BJ (cell line): ENCODE measurements around the gene CLC. TPM values are rescaled to one million over a fixed set of nuclear protein-coding genes. Genes with fewer than 3 reads are reported as not detected.
"Not testable (repeated sequence)": the region's sequence is repeated elsewhere in the genome, so short reads cannot be mapped to it uniquely, and the experiment has no call there.

Source experiments
- CTCF ChIA-PET: fragments of 350-600 bp; formaldehyde crosslinking; extraction: SDS; loops from one replicate; lab custom pipeline; 2021; ENCODE audit warnings: antibody characterized with exemption, inconsistent platforms; lab: Yijun Ruan, JAX
- POLR2A ChIA-PET: fragments of 300-600 bp; sonication (Branson Sonifier 250); formaldehyde crosslinking; extraction: SDS; loops from one replicate; lab custom pipeline; 2021; ENCODE audit warnings: antibody characterized with exemption; lab: Charles Lee
- DNase-seq: peaks from one replicate; pipeline ENCODE4 v3.0.0-alpha.2; 2011; ENCODE audit warnings: low read depth
- H3K27me3 ChIP-seq: 2 replicates; pipeline ENCODE4 v1.6.0; 2011; ENCODE audit warnings: low read length; ENCODE audit not compliant: control insufficient read depth, insufficient read depth
- H3K36me3 ChIP-seq: 2 replicates; pipeline ENCODE4 v1.5.1; 2011; ENCODE audit warnings: low read length; ENCODE audit not compliant: control insufficient read depth, insufficient read depth
- H3K4me3 ChIP-seq: 2 replicates; pipeline ENCODE4 v1.5.1; 2011; ENCODE audit warnings: low read depth, mild to moderate bottlenecking, control low read depth, low read length
- polyA plus RNA-seq: library from polyadenylated mRNA; depleted of rRNA; stranded (reverse); fragments of >200 nt; gene quantifications from 2 replicates; pipeline ENCODE4 v1.2.3, GENCODE V29; 2011
- TF ChIP-seq, protein P1 (sequence below): IDR thresholded peaks from 2 replicates; pipeline ENCODE4 v1.5.1; 2011; ENCODE audit warnings: low read depth, mild to moderate bottlenecking, control low read depth, inconsistent platforms, low read length, moderate library complexity; ENCODE audit not compliant: insufficient read depth

CLC gene
- polyA plus RNA-seq, 1 experiment, result not detected

DNA sequence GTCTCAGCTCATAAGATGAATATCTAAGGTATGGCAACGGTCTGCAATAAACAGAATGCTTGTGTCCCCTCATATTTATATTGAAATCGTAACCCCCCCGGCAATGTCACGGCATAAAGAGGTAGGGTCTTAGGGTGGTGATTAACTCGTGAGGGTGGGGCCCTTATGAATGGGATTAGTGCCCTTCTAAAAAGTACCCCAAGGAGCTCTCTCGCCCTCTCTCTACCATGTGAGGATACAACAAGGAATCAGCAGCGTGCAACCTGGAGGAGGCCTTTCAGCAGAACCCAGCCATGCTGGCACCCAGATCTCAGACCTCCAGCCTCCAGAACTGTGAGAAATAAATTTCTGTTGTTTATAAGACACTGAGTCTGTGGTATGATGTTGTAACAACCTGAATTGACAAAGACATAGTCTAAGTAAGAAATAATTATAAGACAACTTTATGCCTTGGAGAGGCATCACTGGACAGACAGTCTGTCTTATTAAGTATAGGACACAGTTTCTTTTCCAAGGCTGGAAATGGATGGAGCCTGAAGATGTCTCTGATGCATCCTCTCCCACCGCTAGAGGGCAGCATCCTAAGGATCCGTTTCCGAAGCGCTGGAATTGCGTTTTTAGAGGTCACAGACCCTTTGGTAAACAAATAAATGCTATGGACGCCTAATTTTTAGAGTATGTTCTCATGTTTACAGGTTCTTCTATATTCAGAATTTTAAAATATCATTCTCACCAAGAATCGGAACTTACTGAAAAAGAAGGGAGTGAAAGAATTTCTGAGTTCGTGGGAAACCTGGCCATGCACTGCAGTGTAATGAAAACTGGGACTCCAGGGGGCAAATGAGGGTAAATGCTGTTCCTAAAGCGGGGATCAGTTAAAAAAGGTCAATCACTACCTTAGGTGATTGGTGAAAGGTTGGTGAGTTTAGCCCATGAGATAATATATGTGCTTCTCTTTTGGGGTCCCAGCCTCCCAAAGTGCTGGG, 27.6 kb upstream of the CLC start:
- CTCF ChIA-PET, result interaction anchor here (0.6 to 2.5 kb wide), 16 partner anchors 10 to 81 kb away, joined by 3 to 13 read pairs (median 3); partner anchors contain the start of gene FBL
- POLR2A ChIA-PET, result no interaction called here
- H3K36me3 ChIP-seq, result no peaks in the 10 kb centered on the region
- no peaks in the 10 kb centered on the region for H3K27me3 ChIP-seq
- TF ChIP-seq, protein P1, sequence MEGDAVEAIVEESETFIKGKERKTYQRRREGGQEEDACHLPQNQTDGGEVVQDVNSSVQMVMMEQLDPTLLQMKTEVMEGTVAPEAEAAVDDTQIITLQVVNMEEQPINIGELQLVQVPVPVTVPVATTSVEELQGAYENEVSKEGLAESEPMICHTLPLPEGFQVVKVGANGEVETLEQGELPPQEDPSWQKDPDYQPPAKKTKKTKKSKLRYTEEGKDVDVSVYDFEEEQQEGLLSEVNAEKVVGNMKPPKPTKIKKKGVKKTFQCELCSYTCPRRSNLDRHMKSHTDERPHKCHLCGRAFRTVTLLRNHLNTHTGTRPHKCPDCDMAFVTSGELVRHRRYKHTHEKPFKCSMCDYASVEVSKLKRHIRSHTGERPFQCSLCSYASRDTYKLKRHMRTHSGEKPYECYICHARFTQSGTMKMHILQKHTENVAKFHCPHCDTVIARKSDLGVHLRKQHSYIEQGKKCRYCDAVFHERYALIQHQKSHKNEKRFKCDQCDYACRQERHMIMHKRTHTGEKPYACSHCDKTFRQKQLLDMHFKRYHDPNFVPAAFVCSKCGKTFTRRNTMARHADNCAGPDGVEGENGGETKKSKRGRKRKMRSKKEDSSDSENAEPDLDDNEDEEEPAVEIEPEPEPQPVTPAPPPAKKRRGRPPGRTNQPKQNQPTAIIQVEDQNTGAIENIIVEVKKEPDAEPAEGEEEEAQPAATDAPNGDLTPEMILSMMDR, result peak; percentile 87
- no peak for DNase-seq
- no peak overlapping the region for H3K4me3 ChIP-seq

- H3K36me3 ChIP-seq, CTCF ChIA-PET, H3K27me3 ChIP-seq, H3K4me3 ChIP-seq, POLR2A ChIA-PET, DNase-seq: not testable (repeated sequence)
Observed at GRCh38 chr19:39761851-39762250, 24.0 kb upstream of the CLC start.

- H3K27me3 ChIP-seq, result 0 out of 2 replicates have a peak, but pooled peaks cover 1% of the 10 kb centered on the region
- no peak overlapping the region for H3K4me3 ChIP-seq
- H3K36me3 ChIP-seq, result no peaks in the 10 kb centered on the region
- POLR2A ChIA-PET, result no interaction called here
- TF ChIP-seq, protein P1, result no peak
- DNase-seq, result no peak
- CTCF ChIA-PET, result interaction anchor here (1.3 kb wide), 1 partner anchor 9 kb away, joined by 3 read pairs; no protein-coding TSS in a partner anchor
Observed at GRCh38 chr19:39759457-39760184, 21.8 kb upstream of the CLC start.

DNA sequence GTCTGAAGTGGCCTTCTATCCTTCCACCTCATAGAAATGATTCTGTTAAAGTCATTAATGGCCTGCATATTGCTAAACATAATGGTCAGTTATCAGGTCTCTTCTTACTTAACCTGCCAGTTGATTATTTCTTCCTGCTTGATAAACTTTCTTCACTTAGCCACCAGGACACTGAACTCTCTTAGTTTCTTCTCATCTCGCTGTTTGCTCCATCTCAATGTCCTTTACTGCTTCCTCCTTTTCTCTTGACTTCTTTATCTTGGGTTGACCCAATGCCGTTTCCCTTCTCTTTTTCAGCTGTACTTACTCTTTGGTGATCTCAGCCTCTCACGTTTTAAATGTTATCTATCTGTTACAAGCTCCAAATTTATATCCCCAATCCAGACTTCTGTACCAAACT, 17.1 kb upstream of the CLC start:
- ChIA-PET POLR2A (no interaction called here), CTCF (interaction anchor here (1.8 kb wide), 1 partner anchor 10 kb away, joined by 4 read pairs; no protein-coding TSS in a partner anchor)
- Histone ChIP-seq H3K27me3 (0 out of 2 replicates have a peak, but pooled peaks cover 1% of the 10 kb centered on the region), H3K36me3 (no peaks in the 10 kb centered on the region), H3K4me3 (no peak overlapping the region)
- TF ChIP-seq, protein P1, result no peak
- DNase-seq, result no peak

DNA sequence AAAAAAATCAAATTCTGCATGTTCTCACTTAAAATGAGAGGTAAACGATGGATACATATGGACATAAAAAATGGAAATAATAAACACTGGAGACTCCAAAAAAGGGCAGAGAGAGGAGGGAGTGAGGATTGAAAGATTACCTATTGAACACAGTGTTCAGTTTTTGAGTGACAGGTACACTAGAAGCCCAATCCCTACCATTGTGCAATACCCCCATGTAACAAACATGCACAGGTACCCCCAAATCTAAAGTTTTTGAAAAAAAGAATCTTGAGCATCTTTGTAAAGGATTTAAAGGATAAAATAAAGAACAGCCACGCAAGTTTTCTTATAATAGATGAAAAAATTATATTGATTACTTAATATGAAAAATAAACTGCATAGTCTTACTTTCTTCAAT, 16.7 kb upstream of the CLC start:
- no peak for DNase-seq
- 0 out of 2 replicates have a peak, but pooled peaks cover 1% of the 10 kb centered on the region for H3K27me3 ChIP-seq
- ChIA-PET CTCF (interaction anchor here (1.8 kb wide), 1 partner anchor 10 kb away, joined by 4 read pairs; no protein-coding TSS in a partner anchor), POLR2A (no interaction called here)
- TF ChIP-seq, protein P1, result no peak
- H3K36me3 ChIP-seq, result no peaks in the 10 kb centered on the region
- no peak overlapping the region for H3K4me3 ChIP-seq
